SIG-M5 (cell line): Measurements from ENCODE around the gene IRF5.

Source experiments
- DNase-seq: peaks from one replicate; lab custom pipeline; 2025; lab: John Stamatoyannopoulos, UW

IRF5 gene

DNA sequence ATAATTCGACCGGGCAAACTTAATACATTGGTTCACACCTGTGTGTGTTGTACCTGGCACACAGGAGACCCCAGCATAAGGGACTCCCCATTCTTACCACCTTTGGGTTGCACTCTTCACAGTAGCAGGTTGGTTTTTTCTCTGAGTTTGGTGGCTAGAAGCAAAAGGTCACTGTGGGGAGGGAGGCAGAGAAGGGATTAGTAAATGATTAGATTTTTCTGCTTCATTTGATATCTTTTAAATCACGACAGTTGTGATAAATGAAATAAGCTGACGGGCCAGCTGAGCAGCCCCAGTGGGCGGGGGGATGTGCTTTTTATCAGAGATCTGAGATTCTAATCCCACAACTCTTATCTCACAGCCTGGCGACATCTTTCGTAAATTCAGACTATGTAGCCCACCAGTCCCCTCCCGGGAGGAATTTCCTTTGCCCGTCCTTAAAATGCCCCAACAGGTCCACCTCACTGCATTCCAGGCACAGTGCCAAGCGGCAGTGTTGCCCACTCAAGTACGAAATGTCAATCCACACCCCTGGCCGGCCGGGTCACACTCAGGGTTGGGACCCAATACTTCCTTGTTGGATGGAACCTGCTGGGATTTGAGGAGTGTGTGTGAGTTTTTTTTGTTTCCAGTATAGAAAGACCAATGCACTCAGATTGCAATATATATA lies 16.7 kb upstream of the IRF5 start:
- DNase-seq, result no peak

GRCh38 chr7:128921866-128922440 lies 15.8 kb upstream of the IRF5 start:
- DNase-seq, result no peak

DNA sequence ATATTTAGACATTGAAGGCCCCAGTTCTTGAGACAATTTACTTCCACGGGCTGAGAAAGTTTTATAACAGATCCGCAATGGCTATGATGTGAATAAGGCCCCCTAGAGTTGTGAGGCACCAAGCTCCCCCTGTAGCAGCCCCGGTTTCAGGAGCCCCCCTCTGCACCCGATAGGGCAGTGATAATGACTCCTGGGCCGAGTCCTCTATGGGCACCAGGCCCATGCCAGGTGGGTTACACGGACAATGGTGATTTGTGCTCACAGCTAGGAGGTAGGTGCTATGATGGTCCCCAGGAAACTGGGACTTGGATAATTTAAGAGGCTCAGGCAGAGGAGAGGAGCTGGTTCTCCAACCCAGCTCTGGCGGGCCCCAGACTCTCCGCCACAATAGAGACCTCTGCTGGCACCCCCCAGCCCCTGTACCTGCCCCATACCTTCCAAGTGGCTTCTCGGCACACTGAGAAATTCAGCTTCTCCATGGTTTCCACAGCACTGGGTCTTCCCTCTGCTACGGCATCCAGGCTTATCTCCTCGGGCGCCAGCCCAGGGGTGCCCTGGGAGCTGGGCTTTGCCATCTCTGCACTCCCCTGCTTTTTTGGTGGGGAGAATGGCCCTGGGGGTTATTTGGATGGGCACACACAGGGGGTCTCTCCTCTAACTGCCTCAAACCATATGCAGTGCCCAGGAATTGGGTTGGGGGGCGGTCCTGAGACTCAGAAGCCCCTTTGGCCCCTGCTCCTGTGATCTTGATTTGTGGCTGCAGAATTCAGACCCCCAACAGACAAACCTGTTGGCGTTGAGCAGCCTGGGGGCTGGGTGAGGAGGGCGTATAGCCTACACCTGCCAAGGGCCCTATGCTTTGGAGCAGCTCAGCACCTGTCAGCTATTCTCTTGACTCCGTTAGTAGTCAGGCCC lies 15.0 kb upstream of the IRF5 start:
- no peak for DNase-seq

DNA sequence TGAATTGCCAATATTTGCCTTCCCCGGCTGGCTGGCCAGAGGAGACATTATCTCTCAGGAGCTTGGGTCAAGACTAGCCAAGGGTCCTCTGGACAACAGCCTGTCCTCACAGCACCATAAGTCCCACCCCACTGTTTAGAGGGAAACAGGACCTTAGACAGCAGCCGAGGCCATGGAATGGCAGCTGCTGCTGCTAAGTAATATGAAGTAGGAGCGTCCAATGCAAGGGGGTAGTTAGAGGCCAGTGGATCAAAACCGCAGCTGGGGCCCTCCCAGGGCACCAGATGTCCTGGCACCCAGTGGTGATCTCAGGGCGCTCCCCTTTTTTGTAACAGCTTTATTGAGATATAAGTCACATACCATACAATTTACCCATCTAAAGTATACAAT lies 14.3 kb upstream of the IRF5 start:
- DNase-seq, result no peak

DNA sequence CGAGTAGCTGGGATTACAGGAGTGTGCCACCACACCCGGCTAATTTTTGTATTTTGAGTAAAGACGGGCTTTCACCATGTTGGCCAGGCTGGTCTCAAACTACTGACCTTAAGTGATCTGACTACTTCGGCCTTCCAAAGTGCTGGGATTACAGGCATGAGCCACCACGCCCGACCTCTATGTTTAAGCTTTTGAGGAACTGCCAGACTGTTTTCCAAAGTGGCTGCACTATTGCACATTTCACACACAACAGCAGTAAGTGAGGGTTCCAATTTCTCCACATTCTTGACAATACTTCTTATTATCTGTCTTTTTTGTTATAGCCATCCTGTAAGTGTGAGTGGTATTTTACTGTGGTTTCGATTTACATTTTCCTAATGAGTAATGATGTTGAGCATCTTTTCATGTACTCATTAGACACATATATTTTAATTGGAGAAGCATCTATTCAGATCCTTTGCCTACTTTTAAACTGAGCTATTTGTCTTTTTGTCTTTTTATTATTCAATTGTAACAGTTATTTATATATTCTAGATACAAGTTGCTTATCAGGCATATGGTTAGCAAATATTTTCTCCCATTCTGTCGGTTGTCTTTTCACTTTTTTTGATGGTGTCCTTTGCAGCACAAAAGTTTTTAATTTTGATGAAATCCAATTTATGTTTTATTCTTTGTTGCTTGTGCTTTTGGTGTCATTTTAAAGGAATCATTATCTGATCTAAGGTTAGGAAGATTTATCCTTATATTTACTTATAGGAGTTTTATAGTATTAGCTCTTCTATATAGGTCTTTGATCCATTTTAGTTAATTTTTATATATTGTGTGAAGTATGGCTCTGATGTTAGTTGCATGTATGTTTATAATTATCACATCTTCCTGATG lies 12.8 kb upstream of the IRF5 start:
- no peak for DNase-seq

DNA sequence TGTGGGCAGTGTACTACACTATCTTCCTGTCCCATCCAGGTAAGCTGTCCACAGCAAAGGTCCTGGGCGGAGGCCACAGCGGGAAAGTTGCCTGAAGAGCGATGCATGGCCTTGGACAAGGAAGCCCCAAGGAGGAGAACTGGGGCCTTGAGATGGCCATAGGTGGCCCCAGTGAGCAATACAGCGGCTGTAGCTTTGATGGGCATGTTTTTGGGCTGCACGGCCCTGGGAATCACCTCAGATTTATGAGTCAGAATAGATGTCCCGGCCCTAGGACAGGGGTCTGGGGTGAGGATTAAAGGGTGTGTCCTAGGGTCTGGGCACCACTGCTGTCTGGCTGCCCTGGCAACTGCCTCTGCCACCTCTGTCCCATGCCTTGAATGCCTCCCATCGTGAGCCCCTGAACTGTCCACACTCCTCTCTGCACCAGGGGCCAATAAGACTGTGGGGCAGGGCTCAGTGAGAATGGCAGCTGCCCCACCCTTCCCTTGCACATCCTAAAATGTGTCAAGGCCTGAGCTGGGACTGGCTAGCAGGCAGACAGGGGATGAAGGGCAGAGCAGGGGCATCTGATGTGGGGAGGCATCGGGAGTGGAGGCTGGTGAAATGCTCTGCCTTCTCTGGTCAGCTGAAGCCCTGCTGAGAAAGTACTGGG lies 9.4 kb upstream of the IRF5 start:
- no peak for DNase-seq

DNA sequence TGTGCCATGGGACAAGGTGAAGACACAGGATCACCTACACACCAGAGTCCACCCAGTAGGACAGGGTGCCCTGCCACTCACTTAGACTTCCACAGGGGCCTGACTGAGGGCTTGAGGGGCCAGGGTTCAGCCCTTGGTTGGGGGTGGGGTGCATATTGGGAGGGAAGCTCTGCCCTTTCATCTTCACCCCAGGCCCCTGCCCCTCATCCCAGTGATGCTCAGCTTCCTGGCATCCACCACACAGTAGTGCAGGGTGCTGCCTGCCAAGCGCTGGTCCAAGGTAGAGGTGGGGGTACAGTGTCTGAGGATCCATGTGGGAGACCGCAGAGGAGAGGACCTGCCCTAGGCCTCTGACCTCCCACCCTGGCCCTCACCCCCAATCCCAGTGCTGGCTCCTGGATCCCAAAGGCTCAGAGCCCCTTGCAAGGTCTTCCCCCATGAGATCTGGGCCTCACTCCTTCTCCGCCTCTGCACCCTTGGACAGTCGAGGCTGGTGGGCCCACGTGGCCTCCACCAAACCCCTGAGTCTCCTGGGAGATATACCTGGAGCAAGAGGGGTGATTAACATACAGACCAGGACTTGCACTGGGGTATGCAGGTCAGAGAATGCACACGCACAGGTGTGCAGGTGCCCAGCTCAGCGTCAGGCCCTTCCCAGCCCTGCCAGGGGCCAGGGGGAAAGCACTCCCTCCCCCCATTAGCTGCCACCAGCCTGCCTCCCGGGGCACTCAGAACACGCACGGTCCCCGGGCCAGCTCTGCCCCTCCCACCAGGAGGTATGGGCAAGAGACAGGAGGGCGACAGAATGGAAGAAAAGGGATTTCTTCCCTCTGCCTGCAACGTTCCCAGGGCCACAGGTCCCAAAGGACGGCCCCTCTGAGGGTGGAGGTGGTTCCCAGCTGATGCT lies 8.6 kb upstream of the IRF5 start:
- no peak for DNase-seq

- DNase-seq, result no peak
Measured at GRCh38 chr7:128931190-128931798, 6.4 kb upstream of the IRF5 start.

DNA sequence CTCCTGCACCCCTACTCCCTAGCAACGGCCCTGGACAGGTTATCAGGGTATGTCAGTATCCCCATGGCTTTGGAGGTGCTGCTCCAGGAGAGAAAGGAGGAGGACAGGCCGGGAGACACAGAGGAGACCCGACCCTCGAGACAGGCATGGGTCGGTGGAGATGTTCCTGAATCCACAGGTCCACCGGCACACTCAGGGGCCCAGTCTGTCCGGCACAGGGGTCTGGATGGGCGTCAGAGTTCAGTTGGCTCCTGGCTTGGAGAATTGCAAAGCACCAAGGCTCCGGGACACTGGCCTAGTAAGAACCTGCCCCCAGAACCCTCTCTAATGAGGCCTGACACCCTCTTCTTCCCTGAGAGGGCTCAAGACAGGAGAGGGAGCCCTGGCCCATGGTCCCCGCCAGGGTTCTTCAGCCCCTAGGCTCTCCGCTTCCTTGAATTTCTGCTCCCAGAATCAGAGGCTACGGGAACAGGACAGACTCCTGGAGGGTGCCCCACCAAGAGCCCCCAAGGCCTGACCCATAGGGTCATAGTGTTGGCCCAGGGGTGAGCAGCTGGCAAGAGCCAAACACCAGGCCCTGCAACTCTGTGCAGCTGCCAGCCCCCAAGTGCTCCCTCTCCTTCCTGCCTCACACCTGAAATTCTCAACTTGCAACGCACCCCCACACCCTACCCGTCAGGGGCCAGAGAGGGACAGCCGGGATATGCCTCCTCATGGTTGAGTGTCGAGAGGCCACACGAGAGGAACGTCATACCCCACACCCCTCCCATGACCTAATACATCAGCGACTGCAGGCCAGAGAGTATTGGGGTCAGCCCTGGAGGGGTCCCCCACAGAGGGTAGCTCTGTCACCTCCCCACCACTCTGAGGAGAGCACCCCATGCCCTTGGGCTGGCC lies 5.5 kb upstream of the IRF5 start:
- no peak for DNase-seq

- DNase-seq, result no peak
Measured at GRCh38 chr7:128932862-128933179, 4.9 kb upstream of the IRF5 start.

- DNase-seq, result no peak
Measured at GRCh38 chr7:128933180-128933891, 4.4 kb upstream of the IRF5 start.

- DNase-seq, result no peak
Measured at GRCh38 chr7:128934361-128935341, 3.1 kb upstream of the IRF5 start.

DNA sequence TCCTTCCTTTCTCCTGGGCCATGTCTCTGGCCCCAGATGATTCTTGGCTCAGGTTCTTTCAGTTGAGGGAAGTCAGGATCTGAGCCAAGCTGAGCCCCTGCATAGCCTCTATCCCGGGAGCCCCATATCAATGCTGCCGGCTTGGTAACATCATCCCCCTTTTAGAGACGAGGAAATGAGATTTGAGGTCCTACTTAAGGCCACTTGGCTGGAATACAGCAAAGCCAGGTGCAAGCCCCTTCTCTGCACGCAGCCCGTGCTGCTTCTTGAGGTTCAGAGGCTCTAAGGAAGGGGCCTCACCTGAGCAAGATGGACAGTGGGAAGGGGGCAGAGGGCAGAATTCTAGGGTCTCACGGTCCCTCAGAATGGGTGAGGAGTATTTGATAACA lies 2.4 kb upstream of the IRF5 start:
- DNase-seq, result no peak

DNA sequence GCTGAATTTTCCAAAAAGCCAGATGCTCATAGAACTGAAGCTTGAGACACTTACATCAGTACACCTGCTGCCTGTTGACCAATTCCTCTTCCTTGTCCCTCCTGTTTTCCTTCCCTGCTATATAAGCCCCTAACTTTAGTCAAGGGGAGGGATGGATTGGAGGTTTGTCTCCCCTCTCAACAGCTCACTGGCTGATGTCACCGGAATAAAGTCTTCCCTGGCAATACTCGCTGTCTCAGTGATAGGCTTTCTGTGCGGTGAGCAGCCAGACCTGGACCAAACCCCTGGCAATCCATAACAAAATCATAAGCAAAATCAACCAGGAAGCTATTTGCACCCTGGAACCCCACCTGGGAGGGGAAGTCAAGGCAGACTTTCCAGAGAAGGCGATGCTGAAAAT lies 929 bp upstream of the IRF5 start:
- no peak for DNase-seq

DNA sequence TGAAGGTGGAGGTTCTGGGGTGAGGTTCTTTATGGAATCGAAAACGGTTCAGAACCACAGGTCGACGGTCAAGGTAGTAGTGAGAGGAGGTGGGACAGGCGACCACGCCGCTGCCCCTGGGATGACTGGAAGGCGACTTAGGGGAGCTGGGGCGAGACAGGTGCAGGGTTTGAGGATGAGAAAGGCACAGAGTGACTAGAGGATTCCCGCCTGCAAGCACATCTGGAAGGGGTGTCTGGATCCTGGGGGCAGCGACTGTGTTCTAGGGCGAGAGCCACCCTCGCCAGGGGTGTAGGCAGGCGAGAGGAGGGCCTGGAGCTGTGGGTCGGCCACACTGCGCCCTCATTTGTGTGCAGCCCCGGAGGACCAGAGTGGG lies 468 bp upstream of the IRF5 start:
- no peak for DNase-seq

- DNase-seq, result no peak
Measured at GRCh38 chr7:128938544-128939074, 882 bp downstream of the IRF5 start.
